Uterus (tissue), 4 donors: ENCODE measurements around the gene TNFRSF14. TPM values are rescaled to one million over a fixed set of nuclear protein-coding genes. Genes with fewer than 3 reads are reported as not detected.
A peak's percentile ranks its signal among the peaks of the same experiment; 100 is the strongest.

Source experiments
- DNase-seq, 2 donors: peaks; one replicate each; pipeline ENCODE4 v3.0.0-alpha.2; 2019 to 2020
- H3K27ac ChIP-seq, 2 donors: fragments of 200-600 bp; sonication (generic); 1 replicate in 1 of 2; 2 replicates in 1 of 2; pipeline ENCODE4 v1.5.1; 2016 to 2018
- H3K27me3 ChIP-seq, 2 donors: fragments of 200-600 bp; sonication (generic); one replicate each; pipeline ENCODE4 v1.5.1; 2018 to 2019; ENCODE audit warnings: control low read depth in 1 of 2
- H3K36me3 ChIP-seq, 2 donors: fragments of 200-600 bp; sonication (generic); one replicate each; pipeline ENCODE4 v1.5.1; 2019; ENCODE audit warnings: control low read depth in 1 of 2
- H3K4me1 ChIP-seq, 2 donors: fragments of 200-600 bp; sonication (generic); one replicate each; pipeline ENCODE4 v1.5.1; 2018 to 2019; ENCODE audit warnings: control low read depth in 1 of 2
- H3K4me3 ChIP-seq, 2 donors: fragments of 200-600 bp; sonication (generic); 1 replicate in 1 of 2; 2 replicates in 1 of 2; pipeline ENCODE4 v1.5.1; 2018 to 2019; ENCODE audit warnings: mild to moderate bottlenecking in 1 of 2
- H3K9me3 ChIP-seq, 2 donors: fragments of 200-600 bp; sonication (generic); one replicate each; pipeline ENCODE4 v1.5.1; 2019; ENCODE audit warnings: control low read depth in 1 of 2
- POLR2A ChIP-seq, 2 donors: fragments of 450-650 bp; IDR thresholded peaks; one replicate each; pipeline ENCODE4 v1.6.1; 2016; ENCODE audit warnings: antibody characterized with exemption in 2 of 2, mild to moderate bottlenecking in 1 of 2, moderate library complexity in 1 of 2
- intact Hi-C: fragments of 100-400 bp; cut with DNase I; formaldehyde crosslinking; loops from one replicate; pipeline ENCODE4 v1.15.1; 2023; ENCODE audit warnings: low total_unique reads
- total RNA-seq, 4 donors: library from RNA; depleted of rRNA in 3 of 4; stranded (reverse); fragments of >200 nt in 3 of 4; gene quantifications; one replicate each; pipeline versions ENCODE4 v1.1.0 to v1.2.4, GENCODE V29; 2014 to 2023
- TF ChIP-seq, protein P1 (sequence below), 4 experiments: fragments of 200-600 bp in 2 of 4; fragments of 450-650 bp in 2 of 4; sonication (generic) in 2 of 4; IDR thresholded peaks; one replicate each; pipeline ENCODE4 v1.5.1; 2016 to 2019; ENCODE audit warnings: antibody characterized with exemption in 4 of 4, mild to moderate bottlenecking in 2 of 4, moderate library complexity in 1 of 4
- donor health status: DM: yes; HTN: yes; CAD: no.

Gene TNFRSF14
- total RNA-seq, 4 donors from 2014 or later, result 17.5 to 102 (median 47.7) TPM

DNA sequence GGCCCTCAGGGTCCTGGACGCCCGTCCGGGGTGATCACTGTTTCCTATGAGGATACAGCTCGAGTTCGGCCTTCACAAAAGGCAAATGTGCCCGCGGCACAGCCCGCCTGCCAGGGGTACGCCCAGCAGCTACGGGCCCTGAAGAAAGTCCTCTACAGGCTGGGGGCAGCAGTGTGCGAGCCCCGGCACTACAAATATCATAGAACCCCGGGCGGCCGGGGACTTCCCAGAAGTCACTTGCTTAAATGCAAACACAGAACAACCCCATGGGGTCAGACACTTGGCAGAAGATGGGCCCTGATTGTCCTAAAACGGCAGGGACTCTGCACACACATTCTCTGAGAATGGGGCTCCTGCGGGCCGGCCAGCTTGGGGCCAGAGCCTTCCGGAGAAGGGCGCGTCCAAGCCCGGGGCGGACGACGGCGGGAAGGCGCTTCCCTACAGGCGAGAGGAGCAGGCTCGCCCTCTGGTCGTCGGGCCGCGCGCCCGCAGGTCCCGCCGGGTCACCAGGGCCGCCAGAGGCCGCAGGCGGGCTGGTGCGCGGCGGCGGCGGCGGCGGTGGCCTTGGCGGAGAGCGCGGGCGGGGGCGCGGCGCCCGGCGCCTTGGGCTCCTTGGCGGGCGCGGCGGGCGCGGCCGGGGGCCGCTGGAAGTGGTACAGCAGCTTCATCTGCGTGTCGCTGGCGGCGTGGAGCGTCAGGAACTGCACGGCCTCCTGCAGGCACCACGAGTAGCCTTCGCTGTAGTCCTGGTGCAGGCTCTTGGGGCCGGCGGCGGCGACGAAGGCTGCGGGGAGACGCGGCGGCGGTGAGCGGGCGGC lies 27.0 kb upstream of the TNFRSF14 start:
- Histone ChIP-seq H3K27me3 (peaks cover 19 to 30% of the 10 kb centered on the region in 2 donors), H3K36me3 (no peaks in the 10 kb centered on the region), H3K9me3 (no peaks in the 10 kb centered on the region), H3K27ac (peak overlapping the region; percentile 15 to 46), H3K4me3 (no peak overlapping the region), H3K4me1 (peaks cover 0 to 30% of the 10 kb centered on the region in 2 donors)
- intact Hi-C loops, result no loop called here
- TF ChIP-seq, protein P1, sequence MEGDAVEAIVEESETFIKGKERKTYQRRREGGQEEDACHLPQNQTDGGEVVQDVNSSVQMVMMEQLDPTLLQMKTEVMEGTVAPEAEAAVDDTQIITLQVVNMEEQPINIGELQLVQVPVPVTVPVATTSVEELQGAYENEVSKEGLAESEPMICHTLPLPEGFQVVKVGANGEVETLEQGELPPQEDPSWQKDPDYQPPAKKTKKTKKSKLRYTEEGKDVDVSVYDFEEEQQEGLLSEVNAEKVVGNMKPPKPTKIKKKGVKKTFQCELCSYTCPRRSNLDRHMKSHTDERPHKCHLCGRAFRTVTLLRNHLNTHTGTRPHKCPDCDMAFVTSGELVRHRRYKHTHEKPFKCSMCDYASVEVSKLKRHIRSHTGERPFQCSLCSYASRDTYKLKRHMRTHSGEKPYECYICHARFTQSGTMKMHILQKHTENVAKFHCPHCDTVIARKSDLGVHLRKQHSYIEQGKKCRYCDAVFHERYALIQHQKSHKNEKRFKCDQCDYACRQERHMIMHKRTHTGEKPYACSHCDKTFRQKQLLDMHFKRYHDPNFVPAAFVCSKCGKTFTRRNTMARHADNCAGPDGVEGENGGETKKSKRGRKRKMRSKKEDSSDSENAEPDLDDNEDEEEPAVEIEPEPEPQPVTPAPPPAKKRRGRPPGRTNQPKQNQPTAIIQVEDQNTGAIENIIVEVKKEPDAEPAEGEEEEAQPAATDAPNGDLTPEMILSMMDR (IDR thresholded peaks at IDR 0.05), result no peak
- no peak for TF ChIP-seq POLR2A (IDR thresholded peaks at IDR 0.05)
- no peak for DNase-seq

DNA sequence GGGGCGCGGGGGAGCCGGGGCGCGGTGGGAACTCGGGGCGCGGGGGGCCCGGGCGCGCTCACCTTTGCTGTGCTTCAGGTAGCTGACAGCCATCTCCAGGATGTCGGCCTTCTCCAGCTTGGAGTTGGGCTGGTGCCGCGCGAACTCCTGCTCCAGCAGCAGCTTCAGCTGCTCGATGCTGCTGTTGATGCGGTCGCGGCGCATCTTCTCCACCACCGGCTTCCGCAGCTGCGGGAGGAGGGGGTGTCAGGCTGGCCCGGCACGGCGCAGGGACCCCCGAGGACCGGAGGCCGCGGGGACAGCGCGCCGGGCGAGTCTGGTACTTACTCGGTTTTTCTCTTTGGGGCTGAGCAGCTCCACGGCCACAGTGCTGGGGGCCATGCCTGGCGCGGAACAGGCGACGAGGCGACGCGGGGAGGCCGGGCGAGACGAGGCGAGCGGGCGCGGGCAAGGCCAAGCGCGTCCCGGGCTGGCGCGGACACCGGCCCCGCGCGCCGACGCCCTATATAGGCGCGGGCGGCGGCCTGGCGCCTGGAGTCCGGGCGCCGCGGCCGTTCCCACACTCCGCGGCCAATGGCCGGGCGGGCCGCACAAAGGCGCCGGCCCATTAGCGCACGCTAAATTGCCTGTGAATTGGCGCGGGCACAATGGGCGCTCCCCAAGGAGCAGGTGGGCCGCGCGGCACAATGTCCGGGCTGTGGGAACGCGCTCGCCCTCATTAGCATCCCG lies 26.2 kb upstream of the TNFRSF14 start, which contains the start of gene HES5:
HES5 (minus strand) TSS at position 480 of the 729 bp plus-strand sequence; CDS start at position 381, 99 bp downstream.
- no peak for DNase-seq
- Histone ChIP-seq H3K4me1 (peaks cover 0 to 22% of the 10 kb centered on the region in 2 donors), H3K4me3 (no peak within 1 kb of the TSS), H3K9me3 (no peaks in the 10 kb centered on the region), H3K27ac (peak within 1 kb of the TSS; percentile 38 to 46), H3K36me3 (no peaks in the 10 kb centered on the region), H3K27me3 (peaks cover 19 to 34% of the 10 kb centered on the region in 2 donors)
- TF ChIP-seq POLR2A (IDR thresholded peaks at IDR 0.05), result peak; percentile 12 to 36
- TF ChIP-seq, protein P1 (IDR thresholded peaks at IDR 0.05), result no peak
- intact Hi-C loops, result no loop called here

GRCh38 chr1:2530513-2531361 lies 25.4 kb upstream of the TNFRSF14 start:
- no peak for TF ChIP-seq POLR2A (IDR thresholded peaks at IDR 0.05)
- TF ChIP-seq, protein P1 (IDR thresholded peaks at IDR 0.05), result no peak
- no peak overlapping the region for H3K4me3 ChIP-seq
- H3K36me3 ChIP-seq, result no peaks in the 10 kb centered on the region
- H3K27ac ChIP-seq, result peak overlapping the region in 1 of 2 donors; percentile 38
- H3K27me3 ChIP-seq, result peaks cover 19 to 37% of the 10 kb centered on the region in 2 donors
- H3K9me3 ChIP-seq, result no peaks in the 10 kb centered on the region
- H3K4me1 ChIP-seq, result peaks cover 0 to 17% of the 10 kb centered on the region in 2 donors
- intact Hi-C loops, result no loop called here
- DNase-seq, result no peak

GRCh38 chr1:2532485-2533160 lies 23.5 kb upstream of the TNFRSF14 start:
- Histone ChIP-seq H3K9me3 (no peaks in the 10 kb centered on the region), H3K27ac (no peak overlapping the region), H3K36me3 (no peaks in the 10 kb centered on the region), H3K4me3 (no peak overlapping the region), H3K4me1 (peaks cover 0 to 12% of the 10 kb centered on the region in 2 donors), H3K27me3 (peaks cover 19 to 37% of the 10 kb centered on the region in 2 donors)
- no peak for DNase-seq
- TF ChIP-seq, protein P1 (IDR thresholded peaks at IDR 0.05), result no peak
- no peak for TF ChIP-seq POLR2A (IDR thresholded peaks at IDR 0.05)
- intact Hi-C loops, result no loop called here
